ENCODE results near the gene SSTR4.

Gene SSTR4

GRCh38 chr20:23063168-23063567, 28.1 kb downstream of the SSTR4 start:
- ATAC-seq: no peak
- H3K9me3 Mint-ChIP-seq: peaks cover 3% of the 10 kb centered on the region
- no peaks in the 10 kb centered on the region for H3K4me1 Mint-ChIP-seq
- H3K36me3 Mint-ChIP-seq: no peaks in the 10 kb centered on the region
- H3K4me3 Mint-ChIP-seq: no peak overlapping the region
- H3K27ac Mint-ChIP-seq: no peak overlapping the region
- no peaks in the 10 kb centered on the region for H3K27me3 Mint-ChIP-seq

DNA sequence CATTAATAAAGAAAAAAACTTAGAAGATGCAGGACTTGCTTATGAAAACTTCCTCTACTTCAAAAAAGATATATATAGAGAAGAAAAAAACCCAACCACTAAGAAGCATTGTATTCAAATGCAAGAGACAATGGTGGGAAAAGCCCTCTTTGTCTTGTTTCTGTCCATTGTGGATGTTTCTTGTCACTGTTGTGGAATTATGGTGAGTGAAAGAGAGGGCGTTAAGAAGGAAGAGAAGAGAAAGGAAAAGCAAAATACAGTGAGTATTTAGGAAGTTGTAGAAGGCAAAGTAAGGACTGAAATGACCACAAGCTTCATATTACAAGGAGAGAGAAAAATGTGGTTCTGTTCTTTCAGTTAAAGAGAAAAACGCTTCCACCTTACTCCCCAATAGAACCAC, 28.5 kb downstream of the SSTR4 start:
- H3K27ac Mint-ChIP-seq: no peak overlapping the region
- no peak for ATAC-seq
- H3K4me3 Mint-ChIP-seq: no peak overlapping the region
- no peaks in the 10 kb centered on the region for H3K36me3 Mint-ChIP-seq
- H3K9me3 Mint-ChIP-seq: peaks cover 3% of the 10 kb centered on the region
- H3K4me1 Mint-ChIP-seq: no peaks in the 10 kb centered on the region
- H3K27me3 Mint-ChIP-seq: no peaks in the 10 kb centered on the region

DNA sequence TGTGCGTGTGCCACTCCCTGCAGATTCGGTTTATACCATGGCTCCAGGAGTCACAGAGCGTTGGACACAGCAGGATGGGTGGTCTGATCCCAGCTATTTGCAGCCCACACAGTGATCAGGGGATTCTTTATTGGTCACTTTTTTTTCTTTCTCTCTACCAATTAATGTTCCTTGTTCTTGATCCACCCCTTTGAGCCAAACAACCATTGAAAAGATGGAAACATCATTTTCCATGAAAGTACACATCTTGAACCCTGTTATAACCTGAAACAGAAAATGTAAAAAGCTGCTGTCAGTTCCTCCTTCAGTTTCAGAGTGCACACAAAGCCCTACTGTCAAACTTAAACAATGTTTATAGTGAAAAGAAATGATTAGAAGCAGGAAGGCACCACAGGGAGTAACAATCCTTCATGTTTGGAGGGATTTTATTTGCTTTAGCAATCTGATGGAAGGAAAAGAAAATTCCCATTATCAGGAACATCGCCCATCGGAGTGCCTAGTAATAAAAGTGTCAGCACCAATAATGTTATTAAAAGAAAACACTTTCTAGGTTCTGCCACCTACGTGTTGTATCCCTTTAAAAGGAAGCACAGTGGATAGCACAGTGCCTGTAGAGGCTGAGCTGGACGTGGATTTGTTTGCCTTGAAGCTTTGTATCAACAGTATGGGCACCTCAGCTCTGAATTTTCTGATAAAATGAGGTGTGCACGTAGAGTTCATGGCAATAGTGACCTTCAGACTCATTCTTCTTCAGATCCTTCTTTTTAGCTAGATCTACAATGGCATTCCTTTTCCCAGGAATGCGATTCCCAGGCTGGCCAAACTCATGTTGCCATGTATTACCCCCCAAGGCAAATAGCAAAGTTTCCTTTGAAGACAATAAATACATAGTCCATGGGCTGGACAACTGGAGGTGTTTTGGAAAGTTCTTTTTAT, 30.4 kb downstream of the SSTR4 start:
- H3K9me3 Mint-ChIP-seq: peaks cover 3% of the 10 kb centered on the region
- no peaks in the 10 kb centered on the region for H3K27me3 Mint-ChIP-seq
- no peak overlapping the region for H3K4me3 Mint-ChIP-seq
- H3K4me1 Mint-ChIP-seq: no peaks in the 10 kb centered on the region
- no peak overlapping the region for H3K27ac Mint-ChIP-seq
- no peak for ATAC-seq
- no peaks in the 10 kb centered on the region for H3K36me3 Mint-ChIP-seq

DNA sequence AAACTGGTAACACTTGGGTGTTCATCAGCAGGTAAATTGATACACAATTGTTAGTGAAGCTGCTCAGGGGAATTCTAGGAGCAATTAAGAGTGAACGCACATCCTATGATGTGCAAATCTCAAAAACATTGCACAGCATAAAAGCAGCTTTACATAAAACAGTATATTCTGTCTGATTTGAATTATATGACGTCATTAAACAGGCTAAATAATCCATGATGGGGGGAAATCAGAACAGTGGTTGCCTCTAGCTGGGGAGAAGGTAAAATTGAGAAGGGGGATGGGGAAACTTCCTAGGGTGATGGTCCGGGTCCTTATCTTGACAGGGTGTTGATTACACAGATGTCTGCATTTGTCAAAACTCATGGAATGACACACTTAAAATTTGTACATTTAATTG, 31.7 kb downstream of the SSTR4 start:
- no peak overlapping the region for H3K4me3 Mint-ChIP-seq
- H3K27ac Mint-ChIP-seq: no peak overlapping the region
- no peaks in the 10 kb centered on the region for H3K27me3 Mint-ChIP-seq
- no peaks in the 10 kb centered on the region for H3K36me3 Mint-ChIP-seq
- H3K9me3 Mint-ChIP-seq: peaks cover 3% of the 10 kb centered on the region
- ATAC-seq: no peak
- no peaks in the 10 kb centered on the region for H3K4me1 Mint-ChIP-seq

GRCh38 chr20:23068283-23068682, 33.2 kb downstream of the SSTR4 start:
- no peak overlapping the region for H3K4me3 Mint-ChIP-seq
- no peak overlapping the region for H3K27ac Mint-ChIP-seq
- peaks cover 3% of the 10 kb centered on the region for H3K9me3 Mint-ChIP-seq
- no peaks in the 10 kb centered on the region for H3K36me3 Mint-ChIP-seq
- no peaks in the 10 kb centered on the region for H3K4me1 Mint-ChIP-seq
- ATAC-seq: no peak
- H3K27me3 Mint-ChIP-seq: no peaks in the 10 kb centered on the region

- no peaks in the 10 kb centered on the region for H3K9me3 Mint-ChIP-seq
- H3K36me3 Mint-ChIP-seq: no peaks in the 10 kb centered on the region
- H3K27me3 Mint-ChIP-seq: no peaks in the 10 kb centered on the region
- no peak overlapping the region for H3K27ac Mint-ChIP-seq
- no peak for ATAC-seq
- H3K4me1 Mint-ChIP-seq: no peaks in the 10 kb centered on the region
- H3K4me3 Mint-ChIP-seq: no peak overlapping the region
These were observed 34.0 kb downstream of the SSTR4 start for GRCh38 chr20:23069108-23069507.

DNA sequence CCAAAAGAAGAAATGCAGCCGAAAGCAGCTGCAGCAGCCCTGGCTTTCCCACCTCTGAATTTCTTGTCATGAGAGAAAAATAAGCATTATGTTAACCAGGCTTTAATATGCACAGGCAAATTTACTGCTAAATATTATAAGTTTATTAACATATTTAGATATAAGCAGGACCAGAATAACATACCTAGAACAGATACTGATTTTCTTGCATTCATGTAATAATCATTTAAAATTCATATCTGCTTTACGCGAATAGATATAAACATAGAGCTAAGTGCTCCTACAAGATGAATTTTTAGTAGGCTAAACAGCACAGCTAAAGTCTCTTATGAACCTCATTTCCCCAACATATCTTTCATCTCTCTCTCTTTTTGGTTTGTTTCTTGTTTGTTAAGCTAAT, 36.3 kb downstream of the SSTR4 start:
- Mint-ChIP-seq H3K4me3 (no peak overlapping the region), H3K27ac (no peak overlapping the region), H3K36me3 (no peaks in the 10 kb centered on the region), H3K9me3 (peaks cover 3% of the 10 kb centered on the region), H3K27me3 (peaks cover 10% of the 10 kb centered on the region), H3K4me1 (no peaks in the 10 kb centered on the region)
- no peak for ATAC-seq

GRCh38 chr20:23071996-23072395, 36.9 kb downstream of the SSTR4 start:
- peaks cover 10% of the 10 kb centered on the region for H3K27me3 Mint-ChIP-seq
- no peaks in the 10 kb centered on the region for H3K36me3 Mint-ChIP-seq
- no peaks in the 10 kb centered on the region for H3K4me1 Mint-ChIP-seq
- no peak for ATAC-seq
- peaks cover 3% of the 10 kb centered on the region for H3K9me3 Mint-ChIP-seq
- H3K4me3 Mint-ChIP-seq: no peak overlapping the region
- no peak overlapping the region for H3K27ac Mint-ChIP-seq

- no peak for ATAC-seq
- no peaks in the 10 kb centered on the region for H3K36me3 Mint-ChIP-seq
These were observed 37.9 kb downstream of the SSTR4 start for GRCh38 chr20:23072892-23073586.

GRCh38 chr20:23074052-23074451, 38.9 kb downstream of the SSTR4 start:
- Mint-ChIP-seq H3K27me3 (peaks cover 10% of the 10 kb centered on the region), H3K4me1 (no peaks in the 10 kb centered on the region), H3K36me3 (no peaks in the 10 kb centered on the region), H3K9me3 (peaks cover 3% of the 10 kb centered on the region), H3K4me3 (no peak overlapping the region), H3K27ac (no peak overlapping the region)
- no peak for ATAC-seq

More at GRCh38 chr20:23072892-23073586, 37.9 kb downstream of the SSTR4 start:
- Mint-ChIP-seq H3K4me1 (no peaks in the 10 kb centered on the region), H3K9me3 (peaks cover 3% of the 10 kb centered on the region), H3K27me3 (peaks cover 10% of the 10 kb centered on the region), H3K4me3 (no peak overlapping the region), H3K27ac (no peak overlapping the region)

DNA sequence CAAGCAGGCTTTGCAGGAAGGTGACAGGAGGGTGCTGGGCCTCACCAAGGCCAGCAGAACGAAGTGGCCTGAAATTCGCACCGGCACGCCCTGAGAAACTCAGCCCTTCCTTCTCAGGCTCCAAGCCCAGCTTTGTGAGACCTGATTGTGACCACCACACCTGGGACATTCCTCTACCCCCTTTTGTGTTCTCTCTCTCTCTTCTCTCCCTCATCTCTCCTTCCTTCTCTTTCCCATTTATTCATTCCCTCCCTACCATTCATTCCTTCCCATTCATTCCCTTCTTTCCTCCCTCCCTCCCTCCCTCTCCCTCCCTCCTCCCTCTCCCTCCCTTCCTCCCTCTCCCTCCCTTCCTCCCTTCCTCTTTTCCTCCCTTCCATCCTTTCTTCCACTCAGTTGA, 42.2 kb downstream of the SSTR4 start:
- no peak for ATAC-seq
- no peaks in the 10 kb centered on the region for H3K36me3 Mint-ChIP-seq
- no peak overlapping the region for H3K4me3 Mint-ChIP-seq
- peaks cover 10% of the 10 kb centered on the region for H3K27me3 Mint-ChIP-seq
- no peaks in the 10 kb centered on the region for H3K4me1 Mint-ChIP-seq
- H3K9me3 Mint-ChIP-seq: peaks cover 3% of the 10 kb centered on the region
- H3K27ac Mint-ChIP-seq: no peak overlapping the region

DNA sequence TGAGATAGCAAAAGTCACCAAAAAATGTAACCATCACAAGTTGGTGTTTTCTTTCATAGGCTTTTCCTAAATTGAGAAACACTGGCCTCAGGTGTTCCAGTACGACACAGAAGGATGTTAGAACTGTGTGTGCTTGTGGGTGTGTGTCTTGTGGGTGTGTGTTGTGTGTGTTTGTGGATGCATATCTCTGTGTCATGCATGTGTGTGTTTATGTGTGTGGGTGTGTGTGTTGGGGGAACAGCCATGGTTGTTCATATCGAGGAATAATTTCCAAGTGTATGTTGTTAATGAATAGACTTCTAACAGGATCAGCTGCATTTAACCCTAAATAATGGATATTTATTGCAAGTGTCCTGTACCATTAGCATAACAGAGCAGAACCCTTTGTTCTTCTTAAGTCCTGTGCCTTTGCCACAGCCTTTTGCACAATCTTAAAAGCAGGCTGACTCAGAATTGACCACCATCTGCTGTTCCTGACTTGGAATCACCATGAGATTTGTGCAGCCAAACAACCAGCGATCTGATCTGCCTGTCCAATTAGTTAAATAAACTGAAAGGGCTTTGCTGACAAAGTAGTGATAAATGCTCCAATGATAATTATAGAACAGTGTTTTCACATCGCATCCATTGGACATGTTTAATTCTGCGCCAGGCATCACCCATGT, 43.4 kb downstream of the SSTR4 start:
- no peak overlapping the region for H3K4me3 Mint-ChIP-seq
- no peak for ATAC-seq
- no peak overlapping the region for H3K27ac Mint-ChIP-seq
- peaks cover 10% of the 10 kb centered on the region for H3K27me3 Mint-ChIP-seq
- no peaks in the 10 kb centered on the region for H3K4me1 Mint-ChIP-seq
- H3K9me3 Mint-ChIP-seq: peaks cover 3% of the 10 kb centered on the region
- no peaks in the 10 kb centered on the region for H3K36me3 Mint-ChIP-seq

DNA sequence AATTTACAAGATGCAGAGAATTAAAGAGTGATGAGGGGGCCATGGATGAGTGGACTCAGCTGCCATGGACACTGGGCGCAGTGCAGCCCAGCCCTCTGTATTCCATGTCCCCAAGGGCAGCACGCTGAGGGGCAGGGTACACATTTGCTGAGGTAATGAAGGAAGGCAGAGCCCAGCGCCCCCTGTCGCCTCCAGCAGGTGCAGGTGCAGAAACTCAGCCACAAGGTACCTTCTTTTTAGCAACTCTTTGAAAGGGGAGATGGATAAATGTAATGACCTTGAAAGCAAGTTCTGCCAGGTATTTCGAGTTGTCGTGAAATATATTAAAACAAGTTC, 43.9 kb downstream of the SSTR4 start:
- no peaks in the 10 kb centered on the region for H3K4me1 Mint-ChIP-seq
- H3K36me3 Mint-ChIP-seq: no peaks in the 10 kb centered on the region
- peaks cover 10% of the 10 kb centered on the region for H3K27me3 Mint-ChIP-seq
- H3K4me3 Mint-ChIP-seq: no peak overlapping the region
- ATAC-seq: no peak
- no peak overlapping the region for H3K27ac Mint-ChIP-seq
- peaks cover 3% of the 10 kb centered on the region for H3K9me3 Mint-ChIP-seq

GRCh38 chr20:23079926-23080325, 44.8 kb downstream of the SSTR4 start:
- Mint-ChIP-seq H3K4me1 (no peaks in the 10 kb centered on the region), H3K4me3 (no peak overlapping the region), H3K9me3 (peaks cover 3% of the 10 kb centered on the region), H3K36me3 (no peaks in the 10 kb centered on the region), H3K27me3 (peaks cover 5% of the 10 kb centered on the region), H3K27ac (no peak overlapping the region)
- no peak for ATAC-seq

- no peaks in the 10 kb centered on the region for H3K36me3 Mint-ChIP-seq
- ATAC-seq: no peak
- no peaks in the 10 kb centered on the region for H3K27me3 Mint-ChIP-seq
- H3K9me3 Mint-ChIP-seq: no peaks in the 10 kb centered on the region
- no peak overlapping the region for H3K4me3 Mint-ChIP-seq
- no peaks in the 10 kb centered on the region for H3K4me1 Mint-ChIP-seq
- no peak overlapping the region for H3K27ac Mint-ChIP-seq
These were observed 45.4 kb downstream of the SSTR4 start for GRCh38 chr20:23080521-23080920.
